K562 (cell line): Measurements from ENCODE around the gene ZDHHC18. TPM values are rescaled to one million over a fixed set of nuclear protein-coding genes. Genes with fewer than 3 reads are reported as not detected.
A peak's percentile ranks its signal among the peaks of the same experiment; 100 is the strongest.

Experiments
- ATAC-seq: fragments of 200-7000 bp; cut with Tn5 transposase; 3 replicates; pipeline ENCODE4 v1.9.1; 2020; ENCODE audit warnings: moderate library complexity
- BruUV-seq: library from RNA; stranded (reverse); fragments of 400-500 nt; replicated peaks from 2 replicates; lab custom pipeline; 2021; lab: Mats Ljungman, UMichigan
- CTCF ChIA-PET: fragments of 300-600 bp; formaldehyde crosslinking; extraction: SDS; loops from one replicate; lab custom pipeline; 2021; ENCODE audit warnings: low intra/inter-chr PET ratio; lab: Yijun Ruan, JAX
- POLR2A ChIA-PET: fragments of 300-600, 350-650 bp; sonication (Branson Sonifier 250); formaldehyde crosslinking; extraction: SDS; loops from one replicate; lab custom pipeline; 2021; ENCODE audit warnings: antibody characterized with exemption, inconsistent platforms; lab: Yijun Ruan, JAX
- DNase-seq, 4 experiments: peaks; one replicate each; pipeline versions ENCODE4 v3.0.0 to v3.0.0-alpha.2; 2011 to 2018; ENCODE audit warnings: low spot score in 3 of 4, mixed read lengths in 3 of 4; ENCODE audit errors: extremely low read depth in 1 of 4
- FAIRE-seq: peaks from 2 replicates; lab custom pipeline; 2011; peaks lifted over from hg19 to GRCh38; lab: Jason Lieb, UNC
- H2AFZ ChIP-seq: 2 replicates; pipeline ENCODE4 v1.6.0; 2011; ENCODE audit warnings: low read depth, low read length, control low read depth, inconsistent platforms
- H3K27ac ChIP-seq: fragments of 200-600 bp; 3 replicates; pipeline ENCODE4 v1.8.0; 2011; ENCODE audit warnings: low read depth, mild to moderate bottlenecking, control low read depth, inconsistent platforms, low read length, moderate library complexity, mixed read lengths; ENCODE audit errors: extremely low read depth
- H3K27me3 ChIP-seq, 2 experiments: fragments of 300-600 bp in 1 of 2; 2 replicates in 1 of 2; 3 replicates in 1 of 2; pipeline versions ENCODE4 v1.6.0 to v1.8.0; 2011; ENCODE audit warnings: inconsistent platforms in 2 of 2, low read length in 2 of 2, mild to moderate bottlenecking in 1 of 2, mixed read lengths in 1 of 2, moderate library complexity in 1 of 2; ENCODE audit not compliant: control insufficient read depth in 2 of 2, insufficient read depth in 2 of 2
- H3K36me3 ChIP-seq: fragments of 300-600 bp; 3 replicates; pipeline ENCODE4 v1.8.0; 2011; ENCODE audit warnings: mild to moderate bottlenecking, low read length, inconsistent platforms; ENCODE audit not compliant: control insufficient read depth, insufficient read depth
- H3K4me1 ChIP-seq, 2 experiments: fragments of 200-600 bp in 1 of 2; replicated peaks in 1 of 2; 2 replicates in 1 of 2; 3 replicates in 1 of 2; pipeline versions ENCODE4 v1.5.1 to v1.8.0; 2011; ENCODE audit warnings: inconsistent platforms in 2 of 2, low read length in 2 of 2, mild to moderate bottlenecking in 1 of 2, mixed read lengths in 1 of 2, moderate library complexity in 1 of 2; ENCODE audit not compliant: control insufficient read depth in 2 of 2, insufficient read depth in 2 of 2
- H3K4me2 ChIP-seq: 2 replicates; pipeline ENCODE4 v1.6.1; 2011; ENCODE audit warnings: low read length, control low read depth, inconsistent platforms, mixed read lengths; ENCODE audit not compliant: insufficient read depth
- H3K4me3 ChIP-seq: fragments of 200-600 bp; sonication (generic), shearing (Covaris generic); 2 replicates; pipeline ENCODE4 v1.5.1; 2016; ENCODE audit warnings: control low read depth, inconsistent platforms
- H3K79me2 ChIP-seq: fragments of 200-600 bp; 3 replicates; pipeline ENCODE4 v1.8.0; 2011; ENCODE audit warnings: low read length, inconsistent platforms; ENCODE audit not compliant: control insufficient read depth, insufficient read depth
- H3K9ac ChIP-seq, 2 experiments: 2 replicates each; pipeline versions ENCODE4 v1.6.0 to v1.6.1; 2011; ENCODE audit warnings: low read depth in 2 of 2, low read length in 2 of 2, control low read depth in 1 of 2, inconsistent platforms in 1 of 2, mild to moderate bottlenecking in 1 of 2, mixed read lengths in 1 of 2; ENCODE audit not compliant: insufficient read depth in 1 of 2
- H3K9me1 ChIP-seq: one replicate; pipeline ENCODE4 v1.6.0; 2011; ENCODE audit warnings: inconsistent platforms, mild to moderate bottlenecking, low read length, moderate library complexity; ENCODE audit not compliant: control insufficient read depth, insufficient read depth
- H3K9me3 ChIP-seq: replicated peaks from 2 replicates; pipeline ENCODE4 v1.5.1; 2011; ENCODE audit warnings: low read depth, low read length, inconsistent platforms; ENCODE audit not compliant: control insufficient read depth, insufficient read depth
- H4K20me1 ChIP-seq: replicated peaks from 2 replicates; pipeline ENCODE4 v1.6.1; 2011; ENCODE audit warnings: low read length, inconsistent platforms, mixed read lengths; ENCODE audit not compliant: control insufficient read depth, insufficient read depth
- E2F8 ChIP-seq: fragments of 450-650 bp; IDR thresholded peaks from 2 replicates; pipeline ENCODE4 v1.7.1; 2018; ENCODE audit warnings: mild to moderate bottlenecking, low read depth; ENCODE audit not compliant: partially characterized antibody
- HDAC6 ChIP-seq: IDR thresholded peaks from 2 replicates; pipeline ENCODE4 v1.6.1; 2012; ENCODE audit warnings: low read depth, mild to moderate bottlenecking, control low read depth, inconsistent platforms, low read length, moderate library complexity
- NR0B1 ChIP-seq: fragments of 450-650 bp; IDR thresholded peaks from one replicate; pipeline ENCODE4 v1.6.1; 2018; ENCODE audit warnings: mild to moderate bottlenecking, moderate library complexity; ENCODE audit not compliant: partially characterized antibody
- SMARCA4 ChIP-seq: fragments of 450-650 bp; IDR thresholded peaks from 2 replicates; pipeline ENCODE4 v1.6.1; 2016
- ZBTB17 ChIP-seq: fragments of 450-650 bp; formaldehyde crosslinking; IDR thresholded peaks from 2 replicates; pipeline ENCODE4 v1.4.0; 2020; ENCODE audit warnings: mild to moderate bottlenecking
- ZNF398 ChIP-seq: fragments of 250-450 bp; sonication (Bioruptor Pico); IDR thresholded peaks from 2 replicates; pipeline ENCODE4 v1.8.0; 2021; ENCODE audit warnings: moderate library complexity, mild to moderate bottlenecking, inconsistent platforms
- ZNF644 ChIP-seq: fragments of 200-800 bp; sonication (Bioruptor generic); IDR thresholded peaks from 2 replicates; pipeline ENCODE4 v1.6.1; 2016; ENCODE audit warnings: low read depth, missing genetic modification characterization, missing compliant biosample characterization
- WGBS: fragments of 100-300 bp; shearing (Covaris generic); methylation state at CpG from one replicate; pipeline ENCODE4 v1.1.6; 2016; ENCODE audit warnings: low coverage, mixed read lengths; ENCODE audit not compliant: insufficient coverage; ENCODE audit errors: missing lambda C conversion rate; 5-methylcytosine and 5-hydroxymethylcytosine counted together
- in situ Hi-C: fragments of 300-500 bp; cut with MboI; formaldehyde crosslinking; loops from 4 replicates; pipeline ENCODE4 v1.15.0; 2018; ENCODE audit warnings: inconsistent platforms, mixed read lengths
- intact Hi-C: fragments of 100-400 bp; cut with micrococcal nuclease; formaldehyde crosslinking; loops from 2 replicates; pipeline ENCODE4 v1.14.2; 2022
- polyA plus RNA-seq, 8 experiments: library from polyadenylated mRNA; depleted of rRNA in 4 of 8; stranded (reverse) in 5 of 8; unstranded in 3 of 8; fragments of >200 nt; fragmentation: Nextera tagmentation in 2 of 8; fragmentation: Illumina TruSeq in 1 of 8; extraction: Ambion mirVana in 2 of 8; extraction: Trizol in 1 of 8; gene quantifications; 2 replicates each; pipeline versions ENCODE4 v1.2.1 to v1.2.3, GENCODE V29; 2011 to 2014; ENCODE audit warnings: inconsistent platforms in 1 of 8, missing spikeins in 1 of 8
- total RNA-seq, 7 experiments: library from RNA; depleted of rRNA in 6 of 7; stranded (reverse); fragments of >200 nt in 6 of 7; fragmentation: Illumina TruSeq in 2 of 7; extraction: Trizol in 2 of 7; gene quantifications; 2 replicates each; pipeline versions ENCODE4 v1.2.1 to v1.2.3, GENCODE V29; 2011 to 2021; ENCODE audit warnings: low replicate concordance in 1 of 7

ZDHHC18 gene
- total and polyA plus RNA-seq, 9 of the 15 experiments (the other 6 are each of a cell fraction or from before 2014, with no cell fraction given): 0.42 to 35.6 (median 15.8) TPM

GRCh38 chr1:26858160-26858559, 31.7 kb downstream of the ZDHHC18 start:
- Histone ChIP-seq H3K4me3 (no peak overlapping the region), H3K27me3 (no peaks in the 10 kb centered on the region), H3K4me1 (peaks cover 10 to 18% of the 10 kb centered on the region in 2 experiments; a peak in 4 of 5 replicates), H4K20me1 (0 out of 2 replicates have a peak, but pooled peaks cover 3% of the 10 kb centered on the region), H2AFZ (no peak overlapping the region), H3K9ac (no peak overlapping the region), H3K79me2 (no peaks in the 10 kb centered on the region), H3K36me3 (peaks cover 24% of the 10 kb centered on the region; the same call in 2 of the 3 replicates), H3K9me1 (peaks cover 8% of the 10 kb centered on the region), H3K4me2 (no peak overlapping the region), H3K9me3 (no peaks in the 10 kb centered on the region), H3K27ac (no peak overlapping the region)
- 77% methylated on average over 4 of the region's 4 CpGs for WGBS
- FAIRE-seq (no peak), DNase-seq (no peak), ATAC-seq (no peak)
- in situ Hi-C loops: no loop called here
- intact Hi-C loops: no loop called here
- ChIA-PET CTCF (no interaction called here), POLR2A (interaction anchor here (0.6 to 2.0 kb wide), 9 partner anchors 9 to 1375 kb away, joined by 3 to 16 read pairs (median 4); no protein-coding TSS in a partner anchor)
- TF ChIP-seq ZNF644 (tag): no peak
- no peak for TF ChIP-seq SMARCA4
- no TSS peak for BruUV-seq

- ATAC-seq (no peak), FAIRE-seq (no peak), DNase-seq (no peak)
- 65% methylated on average over 7 of the region's 7 CpGs for WGBS
- POLR2A ChIA-PET: interaction anchor here (0.6 to 2.0 kb wide), 13 partner anchors 9 to 402 kb away, joined by 3 to 16 read pairs (median 3); no protein-coding TSS in a partner anchor
- Histone ChIP-seq H4K20me1 (no peaks in the 10 kb centered on the region), H3K27me3 (no peaks in the 10 kb centered on the region), H3K9me3 (no peaks in the 10 kb centered on the region), H3K27ac (no peak overlapping the region), H3K4me1 (peaks cover 18 to 25% of the 10 kb centered on the region in 2 experiments), H3K4me2 (no peak overlapping the region), H3K9me1 (peaks cover under 1% of the 10 kb centered on the region), H2AFZ (no peak overlapping the region), H3K79me2 (no peaks in the 10 kb centered on the region), H3K4me3 (no peak overlapping the region), H3K36me3 (peaks cover 15% of the 10 kb centered on the region; the same call in 1 of the 3 replicates), H3K9ac (peak overlapping the region in 1 of 2 experiments; percentile 28; a peak in 2 of 4 replicates)
- CTCF ChIA-PET: interaction anchor here (0.6 kb wide), 1 partner anchor 49 kb away, joined by 3 read pairs; no protein-coding TSS in a partner anchor
- in situ Hi-C loops (no loop called here), intact Hi-C loops (no loop called here)
- BruUV-seq: no TSS peak
- TF ChIP-seq ZNF398 (CRISPR knock-in tag): no peak
- TF ChIP-seq ZBTB17: no peak
- no peak for TF ChIP-seq HDAC6
- TF ChIP-seq NR0B1: no peak
- TF ChIP-seq E2F8: no peak
Measured at GRCh38 chr1:26858891-26859640, 32.6 kb downstream of the ZDHHC18 start.
